BLaER1 (cell line): ENCODE measurements around the gene KCNK2.

Experiments
- H3K27ac ChIP-seq: shearing (Covaris generic); formaldehyde crosslinking; 2 replicates; pipeline ENCODE4 v1.8.1; 2022
- H3K27me3 ChIP-seq: shearing (Covaris generic); formaldehyde crosslinking; 2 replicates; pipeline ENCODE4 v1.8.1; 2022
- H3K36me3 ChIP-seq: shearing (Covaris generic); formaldehyde crosslinking; 2 replicates; pipeline ENCODE4 v1.8.1; 2022
- H3K4me1 ChIP-seq: shearing (Covaris generic); formaldehyde crosslinking; 2 replicates; pipeline ENCODE4 v1.8.1; 2022
- H3K4me2 ChIP-seq: shearing (Covaris generic); formaldehyde crosslinking; 2 replicates; pipeline ENCODE4 v1.8.1; 2022
- H3K4me3 ChIP-seq: shearing (Covaris generic); formaldehyde crosslinking; 2 replicates; pipeline ENCODE4 v1.8.1; 2022
- H3K9ac ChIP-seq: shearing (Covaris generic); formaldehyde crosslinking; 2 replicates; pipeline ENCODE4 v1.8.1; 2022
- H3K9me3 ChIP-seq: shearing (Covaris generic); formaldehyde crosslinking; 2 replicates; pipeline ENCODE4 v1.8.1; 2022
- H4K20me1 ChIP-seq: shearing (Covaris generic); formaldehyde crosslinking; 2 replicates; pipeline ENCODE4 v1.8.1; 2022
- Cebpa-rat ChIP-seq: shearing (Covaris generic); IDR thresholded peaks from 2 replicates; pipeline ENCODE4 v1.8.1; 2022

The KCNK2 gene

DNA sequence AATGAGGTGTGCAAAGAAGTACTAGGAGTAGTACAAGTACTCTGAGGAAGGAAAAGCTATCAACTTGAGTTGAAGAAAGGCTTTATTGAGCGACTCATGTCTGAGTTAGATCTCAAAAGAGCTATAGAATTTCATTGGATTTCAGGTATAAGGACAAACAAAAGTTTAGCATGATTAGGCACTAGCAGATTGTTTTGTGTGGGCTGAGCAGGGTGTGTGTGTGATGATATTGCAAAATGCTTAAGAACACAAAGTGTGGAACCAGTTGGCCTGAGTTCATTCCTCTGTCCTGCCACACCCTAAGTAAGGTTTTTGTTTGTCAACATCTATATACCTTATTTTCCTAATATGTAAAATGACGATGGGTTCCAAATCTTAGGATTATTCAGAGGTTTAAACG, 158.9 kb downstream of the KCNK2 start:
- H4K20me1 ChIP-seq, result no peaks in the 10 kb centered on the region
- no peaks in the 10 kb centered on the region for H3K9me3 ChIP-seq
- H3K27ac ChIP-seq, result no peak overlapping the region
- no peaks in the 10 kb centered on the region for H3K4me1 ChIP-seq
- no peak for TF ChIP-seq Cebpa-rat
- H3K4me3 ChIP-seq, result no peak overlapping the region
- no peak overlapping the region for H3K9ac ChIP-seq
- H3K27me3 ChIP-seq, result no peaks in the 10 kb centered on the region
- H3K4me2 ChIP-seq, result no peak overlapping the region
- H3K36me3 ChIP-seq, result no peaks in the 10 kb centered on the region

DNA sequence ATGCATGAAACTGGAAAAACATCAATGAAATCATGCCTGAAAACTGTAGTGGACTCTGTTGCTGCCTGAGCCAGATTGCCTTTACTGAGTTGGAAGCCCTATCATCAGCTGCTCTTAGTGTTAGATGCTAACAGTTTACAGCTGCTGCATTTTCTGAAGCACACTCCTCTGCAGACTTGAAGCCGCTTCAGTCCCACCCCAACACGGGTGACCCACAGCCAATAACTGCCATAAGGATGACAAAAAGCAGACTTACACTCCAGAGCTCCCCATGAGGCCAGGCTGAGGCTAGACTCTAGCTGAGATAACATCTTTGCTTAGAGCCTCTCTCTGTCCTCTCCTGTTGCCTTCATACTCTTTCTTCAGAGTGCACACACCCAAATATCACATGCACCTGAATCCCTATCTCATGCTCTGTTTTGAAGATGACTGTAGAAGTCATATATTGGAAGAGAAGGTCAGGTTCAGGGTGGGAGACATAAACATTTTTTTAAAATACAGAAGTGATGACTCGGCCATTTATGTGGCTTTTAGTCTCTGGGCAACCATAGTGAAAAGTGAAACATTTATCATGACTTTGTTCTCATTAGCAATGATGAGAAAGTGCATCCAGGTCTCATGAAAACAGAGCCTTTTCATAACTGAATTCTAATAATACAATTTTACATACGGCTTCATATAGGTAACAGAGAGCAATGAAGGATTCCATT, 161.0 kb downstream of the KCNK2 start:
- Histone ChIP-seq H4K20me1 (no peaks in the 10 kb centered on the region), H3K4me3 (no peak overlapping the region), H3K27ac (no peak overlapping the region), H3K27me3 (no peaks in the 10 kb centered on the region), H3K9ac (no peak overlapping the region), H3K9me3 (no peaks in the 10 kb centered on the region), H3K36me3 (no peaks in the 10 kb centered on the region), H3K4me2 (no peak overlapping the region), H3K4me1 (no peaks in the 10 kb centered on the region)
- no peak for TF ChIP-seq Cebpa-rat

DNA sequence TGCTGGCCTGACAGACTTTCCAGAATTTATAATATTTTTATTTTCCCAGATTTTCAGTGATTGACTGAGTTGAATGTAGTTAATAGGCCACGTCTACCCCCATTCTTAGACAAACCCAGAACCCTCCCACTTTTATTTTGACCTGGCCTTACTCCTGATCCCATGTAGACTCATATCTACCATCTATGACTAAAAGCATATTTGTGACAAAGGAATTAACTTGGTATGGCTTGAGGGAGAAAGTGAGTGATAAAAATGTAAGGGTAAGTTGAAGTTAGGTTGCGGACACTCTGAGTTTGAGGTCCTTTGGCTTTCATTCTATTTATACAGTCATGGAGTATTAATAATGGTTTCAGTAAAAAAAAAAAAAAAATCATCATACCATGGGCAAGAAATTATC, 168.4 kb downstream of the KCNK2 start:
- no peak overlapping the region for H3K4me3 ChIP-seq
- H3K27ac ChIP-seq, result no peak overlapping the region
- H3K27me3 ChIP-seq, result no peaks in the 10 kb centered on the region
- H3K4me1 ChIP-seq, result no peaks in the 10 kb centered on the region
- no peak overlapping the region for H3K9ac ChIP-seq
- no peaks in the 10 kb centered on the region for H4K20me1 ChIP-seq
- H3K4me2 ChIP-seq, result no peak overlapping the region
- H3K36me3 ChIP-seq, result no peaks in the 10 kb centered on the region
- H3K9me3 ChIP-seq, result no peaks in the 10 kb centered on the region
- TF ChIP-seq Cebpa-rat, result no peak

DNA sequence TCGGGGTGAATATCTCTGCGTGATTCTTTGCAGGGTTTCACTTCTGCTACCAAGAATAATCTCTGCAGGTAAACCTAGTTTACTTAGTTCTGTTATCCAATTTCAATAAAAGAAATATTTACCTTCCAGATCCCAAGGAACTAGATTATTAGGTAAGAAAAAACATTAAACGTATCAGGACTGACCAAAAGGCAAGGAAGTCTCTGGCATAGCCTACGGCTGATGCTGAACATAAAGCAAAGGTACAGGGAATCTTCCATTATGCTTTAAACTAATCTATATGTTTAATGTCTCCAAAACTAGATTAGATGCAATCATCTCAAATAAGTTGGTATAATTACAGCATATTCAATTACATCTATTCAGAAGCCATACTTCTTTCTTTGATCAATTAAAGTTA, 168.9 kb downstream of the KCNK2 start:
- no peak overlapping the region for H3K27ac ChIP-seq
- H3K4me1 ChIP-seq, result no peaks in the 10 kb centered on the region
- TF ChIP-seq Cebpa-rat, result no peak
- H3K4me2 ChIP-seq, result no peak overlapping the region
- no peaks in the 10 kb centered on the region for H3K36me3 ChIP-seq
- no peak overlapping the region for H3K9ac ChIP-seq
- no peak overlapping the region for H3K4me3 ChIP-seq
- no peaks in the 10 kb centered on the region for H3K27me3 ChIP-seq
- H4K20me1 ChIP-seq, result no peaks in the 10 kb centered on the region
- no peaks in the 10 kb centered on the region for H3K9me3 ChIP-seq

DNA sequence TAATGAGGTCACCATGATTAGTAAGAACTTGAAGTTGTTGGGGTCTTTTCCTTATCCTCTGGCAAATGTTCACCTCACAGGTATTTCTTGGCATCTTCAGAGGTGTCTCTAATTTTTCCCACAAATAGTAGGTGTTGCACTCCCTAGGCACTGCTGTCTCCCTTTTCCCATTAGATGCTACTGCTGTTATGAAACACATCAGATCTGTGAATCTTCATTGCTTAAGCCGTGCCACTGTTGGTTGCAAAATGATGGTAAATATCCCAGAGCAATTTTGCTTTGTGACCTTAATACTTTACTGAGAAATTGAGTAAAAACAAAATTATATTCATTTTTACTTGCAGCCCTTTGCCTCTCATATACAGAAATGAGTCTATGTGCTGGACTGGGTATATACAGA, 169.6 kb downstream of the KCNK2 start:
- no peak overlapping the region for H3K9ac ChIP-seq
- H3K4me3 ChIP-seq, result no peak overlapping the region
- H3K36me3 ChIP-seq, result no peaks in the 10 kb centered on the region
- H3K27ac ChIP-seq, result no peak overlapping the region
- no peaks in the 10 kb centered on the region for H3K9me3 ChIP-seq
- H3K27me3 ChIP-seq, result no peaks in the 10 kb centered on the region
- TF ChIP-seq Cebpa-rat, result no peak
- no peaks in the 10 kb centered on the region for H4K20me1 ChIP-seq
- no peak overlapping the region for H3K4me2 ChIP-seq
- no peaks in the 10 kb centered on the region for H3K4me1 ChIP-seq

DNA sequence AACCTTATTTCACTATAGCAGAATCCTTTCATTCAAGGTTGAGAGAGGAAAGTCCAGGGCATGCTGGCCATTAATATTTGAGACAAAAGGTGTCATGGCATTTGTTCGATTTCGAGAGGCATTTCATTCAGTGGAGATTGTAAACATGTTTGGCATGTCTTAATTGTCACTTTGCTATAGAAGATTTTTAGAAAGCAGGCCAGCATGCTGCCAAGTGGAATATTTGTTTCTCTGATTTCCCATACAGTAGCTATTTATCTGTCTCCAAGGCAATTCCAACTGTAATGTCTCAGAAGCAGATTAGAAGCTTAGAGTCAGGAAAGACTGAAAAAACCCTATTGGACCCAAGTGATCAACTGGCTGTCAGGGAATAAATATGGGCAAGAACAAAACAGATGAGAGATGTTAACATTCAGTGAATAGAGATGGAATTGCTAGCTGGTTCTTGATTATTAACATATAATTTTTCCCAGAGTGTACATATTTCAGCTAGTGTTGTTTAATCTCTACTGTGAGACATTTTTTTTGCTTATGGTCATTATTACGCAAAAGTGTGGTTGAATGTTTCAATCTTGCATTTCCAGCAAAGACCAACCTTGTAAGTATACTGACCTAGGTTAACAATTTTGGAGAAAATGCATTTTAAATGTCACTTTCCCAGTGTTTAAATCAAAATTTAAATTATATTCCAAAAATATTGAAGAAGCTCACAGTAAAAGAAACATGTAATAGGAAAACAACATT, 174.6 kb downstream of the KCNK2 start:
- Histone ChIP-seq H3K27ac (no peak overlapping the region), H3K9ac (no peak overlapping the region), H3K4me1 (no peaks in the 10 kb centered on the region), H3K4me3 (no peak overlapping the region), H3K4me2 (no peak overlapping the region), H3K36me3 (no peaks in the 10 kb centered on the region), H3K9me3 (no peaks in the 10 kb centered on the region), H4K20me1 (no peaks in the 10 kb centered on the region), H3K27me3 (no peaks in the 10 kb centered on the region)
- no peak for TF ChIP-seq Cebpa-rat

DNA sequence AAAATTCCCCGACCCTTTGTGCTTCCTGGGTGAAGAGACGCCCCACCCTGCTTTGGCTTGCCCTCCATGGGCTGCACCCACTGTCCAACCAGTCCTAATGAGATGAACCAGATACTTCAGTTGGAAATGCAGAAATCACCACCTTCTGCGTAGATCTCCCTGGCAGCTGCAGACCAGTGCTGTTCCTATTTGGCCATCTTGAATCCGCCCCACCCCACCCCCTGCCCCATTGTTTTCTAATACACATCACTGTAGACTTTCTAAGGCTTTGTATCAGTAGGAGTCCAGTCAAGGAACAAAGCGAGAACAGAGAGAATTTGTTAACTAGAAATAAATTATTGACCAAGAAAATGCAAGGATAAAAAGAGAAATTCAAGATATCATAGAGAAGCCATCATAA, 178.2 kb downstream of the KCNK2 start:
- Histone ChIP-seq H4K20me1 (no peaks in the 10 kb centered on the region), H3K9me3 (no peaks in the 10 kb centered on the region), H3K9ac (no peak overlapping the region), H3K36me3 (no peaks in the 10 kb centered on the region), H3K27ac (no peak overlapping the region), H3K27me3 (no peaks in the 10 kb centered on the region), H3K4me2 (no peak overlapping the region), H3K4me1 (no peaks in the 10 kb centered on the region), H3K4me3 (no peak overlapping the region)
- no peak for TF ChIP-seq Cebpa-rat

DNA sequence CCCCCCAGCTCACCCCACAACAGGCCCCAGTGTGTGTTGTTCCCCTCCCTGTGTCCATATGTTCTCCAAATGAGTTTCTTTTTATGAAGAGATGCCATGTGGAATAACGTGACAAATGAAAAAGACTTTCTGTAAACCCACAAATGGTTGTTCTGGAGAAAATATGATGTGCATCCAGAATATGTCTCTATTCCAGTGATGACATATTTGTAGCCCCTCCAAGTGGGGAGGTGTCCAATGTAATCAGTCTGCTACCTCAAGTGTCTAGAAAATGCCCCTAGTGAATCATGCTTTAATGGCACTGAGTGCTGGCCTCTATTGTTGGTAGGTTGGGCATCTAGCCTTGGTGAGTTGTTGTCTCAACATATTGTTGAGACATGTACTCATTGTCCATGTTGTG, 179.6 kb downstream of the KCNK2 start:
- Histone ChIP-seq H4K20me1 (no peaks in the 10 kb centered on the region), H3K9me3 (no peaks in the 10 kb centered on the region), H3K4me3 (no peak overlapping the region), H3K27me3 (no peaks in the 10 kb centered on the region), H3K4me2 (no peak overlapping the region), H3K36me3 (no peaks in the 10 kb centered on the region), H3K4me1 (no peaks in the 10 kb centered on the region), H3K27ac (no peak overlapping the region), H3K9ac (no peak overlapping the region)
- TF ChIP-seq Cebpa-rat, result no peak

DNA sequence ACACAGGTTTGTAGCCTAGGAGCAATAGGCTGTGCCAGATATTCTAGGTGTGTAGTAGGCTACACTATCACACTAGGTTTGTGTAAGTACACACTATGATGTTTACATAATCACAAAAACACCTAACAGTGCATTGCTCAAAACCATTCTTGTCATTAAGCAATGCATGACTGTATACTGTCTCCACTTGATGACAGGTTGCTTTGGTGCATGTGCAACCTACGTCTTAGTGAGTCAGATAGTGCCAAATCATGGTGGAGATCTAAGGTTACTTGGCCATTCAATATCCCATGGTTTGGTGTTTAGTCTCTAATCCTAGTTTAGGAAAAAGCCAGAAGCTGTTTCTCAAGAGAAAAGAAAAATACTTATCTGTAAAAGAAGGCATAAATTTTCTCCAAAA, 181.1 kb downstream of the KCNK2 start:
- Histone ChIP-seq H3K36me3 (no peaks in the 10 kb centered on the region), H3K27ac (no peak overlapping the region), H3K4me3 (no peak overlapping the region), H3K4me2 (no peak overlapping the region), H3K9me3 (no peaks in the 10 kb centered on the region), H4K20me1 (no peaks in the 10 kb centered on the region), H3K27me3 (no peaks in the 10 kb centered on the region), H3K4me1 (no peaks in the 10 kb centered on the region), H3K9ac (no peak overlapping the region)
- TF ChIP-seq Cebpa-rat, result no peak

DNA sequence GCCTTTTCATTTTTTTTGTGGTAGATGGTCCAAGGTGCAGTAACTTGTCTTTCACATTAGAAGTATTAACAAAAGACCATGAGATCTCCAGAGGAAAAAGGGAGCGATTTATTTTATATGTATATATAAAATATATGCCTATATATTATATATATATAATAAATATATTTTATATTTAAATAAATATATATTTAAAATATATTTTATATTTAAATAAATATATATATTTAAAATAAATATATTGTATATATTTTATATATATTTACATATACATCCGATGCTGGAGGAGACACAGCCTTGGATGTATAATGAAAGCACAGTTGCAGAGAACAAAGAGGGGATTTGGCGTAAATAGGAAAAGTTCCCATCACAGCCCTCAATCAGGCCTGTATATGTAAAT, 182.1 kb downstream of the KCNK2 start:
- H3K9ac ChIP-seq, result no peak overlapping the region
- TF ChIP-seq Cebpa-rat, result no peak

More for the DNA sequence above, 182.1 kb downstream of the KCNK2 start:
- Histone ChIP-seq H3K9me3 (no peaks in the 10 kb centered on the region), H3K36me3 (no peaks in the 10 kb centered on the region), H3K4me3 (no peak overlapping the region), H3K4me1 (no peaks in the 10 kb centered on the region), H4K20me1 (no peaks in the 10 kb centered on the region), H3K27ac (no peak overlapping the region), H3K4me2 (no peak overlapping the region), H3K27me3 (no peaks in the 10 kb centered on the region)
